ENCODE results near the gene PPP4R1. TPM values are rescaled to one million over a fixed set of nuclear protein-coding genes. Genes with fewer than 3 reads are reported as not detected.

The PPP4R1 gene
- total RNA-seq, 1 donor from 2014 or later: 132 TPM

- Histone ChIP-seq H3K27me3 (ENCODE audit: insufficient read depth, low read length) (no peaks in the 10 kb centered on the region), H3K4me1 (ENCODE audit: insufficient read depth, low read length) (no peaks in the 10 kb centered on the region), H3K79me2 (ENCODE audit: insufficient read depth, low read length) (peaks cover 97% of the 10 kb centered on the region), H3K9ac (ENCODE audit: low read length) (no peak overlapping the region), H3K27ac (ENCODE audit: low read depth, low read length) (no peak overlapping the region), H3K4me3 (ENCODE audit: insufficient read depth, low read depth, low read length) (no peak overlapping the region), H2AFZ (ENCODE audit: low read depth, low read length) (no peak overlapping the region), H3K4me2 (ENCODE audit: low read length) (no peak overlapping the region), H3K9me3 (ENCODE audit: insufficient read depth, low read depth, low read length) (no peaks in the 10 kb centered on the region), H4K20me1 (ENCODE audit: insufficient read depth, low read length) (peaks cover 82% of the 10 kb centered on the region), H3K36me3 (ENCODE audit: insufficient read depth, low read length) (peaks cover 3% of the 10 kb centered on the region)
- Mint-ChIP-seq H3K27ac (ENCODE audit: unreplicated experiment) (no peak overlapping the region), H3K4me3 (ENCODE audit: unreplicated experiment) (no peak overlapping the region), H3K27me3 (ENCODE audit: low read depth, unreplicated experiment) (no peaks in the 10 kb centered on the region), H3K9me3 (ENCODE audit: unreplicated experiment) (no peaks in the 10 kb centered on the region), H3K36me3 (ENCODE audit: low read depth, unreplicated experiment) (peaks cover 5% of the 10 kb centered on the region), H3K4me1 (ENCODE audit: low read depth, unreplicated experiment) (peaks cover 20% of the 10 kb centered on the region)
- TF ChIP-seq EZH2 (IDR thresholded peaks at IDR 0.05; ENCODE audit: insufficient read depth, low read length): no peak
- FAIRE-seq (no peak), DNase-seq (ENCODE audit: low read depth) (no peak)
These were observed 10.0 kb downstream of the PPP4R1 start for GRCh38 chr18:9604348-9604747.

- H3K4me1 ChIP-seq (ENCODE audit: insufficient read depth, low read length): peaks cover 3% of the 10 kb centered on the region
- H2AFZ ChIP-seq (ENCODE audit: low read depth, low read length): no peak overlapping the region
- Mint-ChIP-seq H3K9me3 (ENCODE audit: unreplicated experiment) (no peaks in the 10 kb centered on the region), H3K4me3 (ENCODE audit: unreplicated experiment) (no peak overlapping the region), H3K27me3 (ENCODE audit: low read depth, unreplicated experiment) (no peaks in the 10 kb centered on the region), H3K4me1 (ENCODE audit: low read depth, unreplicated experiment) (peaks cover 14% of the 10 kb centered on the region), H3K36me3 (ENCODE audit: low read depth, unreplicated experiment) (peaks cover 8% of the 10 kb centered on the region), H3K27ac (ENCODE audit: unreplicated experiment) (no peak overlapping the region)
- H3K79me2 ChIP-seq (ENCODE audit: insufficient read depth, low read length): peaks cover 97% of the 10 kb centered on the region
- DNase-seq (ENCODE audit: low read depth): no peak
- FAIRE-seq: no peak
- peaks cover 8% of the 10 kb centered on the region for H3K36me3 ChIP-seq (ENCODE audit: insufficient read depth, low read length)
- no peak overlapping the region for H3K4me2 ChIP-seq (ENCODE audit: low read length)
- peaks cover 85% of the 10 kb centered on the region for H4K20me1 ChIP-seq (ENCODE audit: insufficient read depth, low read length)
- H3K9ac ChIP-seq (ENCODE audit: low read length): no peak overlapping the region
- no peaks in the 10 kb centered on the region for H3K27me3 ChIP-seq (ENCODE audit: insufficient read depth, low read length)
- H3K9me3 ChIP-seq (ENCODE audit: insufficient read depth, low read depth, low read length): no peaks in the 10 kb centered on the region
- H3K27ac ChIP-seq (ENCODE audit: low read depth, low read length): no peak overlapping the region
- H3K4me3 ChIP-seq (ENCODE audit: insufficient read depth, low read depth, low read length): no peak overlapping the region
- TF ChIP-seq CTCF (IDR thresholded peaks at IDR 0.05; ENCODE audit: insufficient read depth, low read depth, low read length) (no peak), EZH2 (IDR thresholded peaks at IDR 0.05; ENCODE audit: insufficient read depth, low read length) (no peak)
These were observed 15.0 kb downstream of the PPP4R1 start for GRCh38 chr18:9599328-9599727.

- H3K36me3 ChIP-seq (ENCODE audit: insufficient read depth, low read length): peaks cover 15% of the 10 kb centered on the region
- H3K27ac ChIP-seq (ENCODE audit: low read depth, low read length): no peak overlapping the region
- Mint-ChIP-seq H3K27me3 (ENCODE audit: low read depth, unreplicated experiment) (no peaks in the 10 kb centered on the region), H3K4me3 (ENCODE audit: unreplicated experiment) (peak overlapping the region; percentile 16), H3K9me3 (ENCODE audit: unreplicated experiment) (no peaks in the 10 kb centered on the region), H3K27ac (ENCODE audit: unreplicated experiment) (no peak overlapping the region), H3K36me3 (ENCODE audit: low read depth, unreplicated experiment) (peaks cover 9% of the 10 kb centered on the region), H3K4me1 (ENCODE audit: low read depth, unreplicated experiment) (peaks cover 14% of the 10 kb centered on the region)
- H3K4me2 ChIP-seq (ENCODE audit: low read length): no peak overlapping the region
- no peak overlapping the region for H3K4me3 ChIP-seq (ENCODE audit: insufficient read depth, low read depth, low read length)
- peaks cover 77% of the 10 kb centered on the region for H4K20me1 ChIP-seq (ENCODE audit: insufficient read depth, low read length)
- no peak overlapping the region for H2AFZ ChIP-seq (ENCODE audit: low read depth, low read length)
- no peak for TF ChIP-seq EZH2 (IDR thresholded peaks at IDR 0.05; ENCODE audit: insufficient read depth, low read length)
- TF ChIP-seq CTCF (IDR thresholded peaks at IDR 0.05; ENCODE audit: insufficient read depth, low read depth, low read length): no peak
- peaks cover 3% of the 10 kb centered on the region for H3K4me1 ChIP-seq (ENCODE audit: insufficient read depth, low read length)
- no peak overlapping the region for H3K9ac ChIP-seq (ENCODE audit: low read length)
- peaks cover 97% of the 10 kb centered on the region for H3K79me2 ChIP-seq (ENCODE audit: insufficient read depth, low read length)
- H3K9me3 ChIP-seq (ENCODE audit: insufficient read depth, low read depth, low read length): no peaks in the 10 kb centered on the region
- DNase-seq (ENCODE audit: low read depth) (no peak), FAIRE-seq (no peak)
- no peaks in the 10 kb centered on the region for H3K27me3 ChIP-seq (ENCODE audit: insufficient read depth, low read length)
These were observed 16.8 kb downstream of the PPP4R1 start for GRCh38 chr18:9597609-9598008.

All from astrocyte (in vitro differentiated cells and primary cell).